NB4 (cell line): ENCODE results near the gene PIR.

Experiments used
- DNase-seq: peaks from one replicate; pipeline ENCODE4 v3.0.0; 2010; ENCODE audit warnings: low read depth
- H3K4me3 ChIP-seq: one replicate; pipeline ENCODE4 v1.5.1; 2011; ENCODE audit warnings: mild to moderate bottlenecking, low read depth, low read length, moderate library complexity
- CTCF ChIP-seq: IDR thresholded peaks from one replicate; pipeline ENCODE4 v1.5.1; 2012; ENCODE audit warnings: low read depth, low read length
- MYC ChIP-seq: IDR thresholded peaks from 2 replicates; pipeline ENCODE4 v1.6.1; 2011; ENCODE audit warnings: low read depth, low read length
- POLR2A ChIP-seq: IDR thresholded peaks from 2 replicates; pipeline ENCODE4 v1.6.1; 2011; ENCODE audit warnings: mild to moderate bottlenecking; ENCODE audit not compliant: insufficient read length; ENCODE audit errors: extremely low read depth
- TF ChIP-seq, protein P1 (sequence below): IDR thresholded peaks from 2 replicates; pipeline ENCODE4 v1.6.1; 2011; ENCODE audit warnings: low read depth, low read length

The PIR gene

DNA sequence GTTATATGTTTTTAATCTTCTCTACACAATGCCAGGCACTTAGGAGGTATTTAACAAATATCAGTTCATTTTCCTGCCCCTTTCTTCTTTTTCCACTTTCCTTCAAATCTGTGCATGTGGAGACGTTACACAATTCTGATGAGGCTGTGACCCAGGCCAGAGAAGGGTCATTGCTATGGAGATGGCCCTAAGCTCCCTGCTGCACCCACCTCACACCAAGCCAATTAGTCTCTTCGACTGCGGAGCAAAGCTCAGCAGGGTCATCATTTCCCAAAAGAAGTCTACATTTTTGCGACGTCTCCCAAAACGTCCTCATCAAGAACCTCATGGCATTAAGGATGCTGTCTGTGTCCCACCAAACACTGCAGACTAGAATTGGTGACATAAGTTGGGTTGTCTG lies 80.0 kb downstream of the PIR start:
- no peak for DNase-seq
- no peak overlapping the region for H3K4me3 ChIP-seq
- no peak for TF ChIP-seq MYC
- TF ChIP-seq, protein P1, sequence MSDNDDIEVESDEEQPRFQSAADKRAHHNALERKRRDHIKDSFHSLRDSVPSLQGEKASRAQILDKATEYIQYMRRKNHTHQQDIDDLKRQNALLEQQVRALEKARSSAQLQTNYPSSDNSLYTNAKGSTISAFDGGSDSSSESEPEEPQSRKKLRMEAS, result no peak
- no peak for TF ChIP-seq POLR2A
- no peak for TF ChIP-seq CTCF

DNA sequence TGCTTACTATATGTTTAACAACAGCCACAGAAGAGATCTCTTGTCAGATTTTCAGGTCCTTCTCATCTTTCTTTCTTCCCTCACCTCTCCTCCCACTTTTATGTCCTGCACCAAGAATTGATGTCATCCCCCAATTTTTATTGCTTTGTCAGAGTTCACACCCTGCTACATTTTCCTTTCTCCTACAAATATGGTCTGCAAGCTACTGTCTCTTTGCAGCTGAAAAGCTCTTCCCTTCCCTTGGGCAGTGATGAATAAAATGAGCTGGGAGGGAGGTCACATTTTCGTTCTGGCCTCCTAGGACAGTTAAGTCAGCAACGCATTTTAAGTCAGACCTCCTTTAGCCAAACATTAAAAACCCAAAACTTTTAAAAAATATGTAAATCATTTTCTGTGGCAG lies 82.2 kb downstream of the PIR start:
- no peak overlapping the region for H3K4me3 ChIP-seq
- no peak for TF ChIP-seq CTCF
- TF ChIP-seq MYC, result no peak
- TF ChIP-seq, protein P1, result no peak
- no peak for TF ChIP-seq POLR2A
- DNase-seq, result no peak

DNA sequence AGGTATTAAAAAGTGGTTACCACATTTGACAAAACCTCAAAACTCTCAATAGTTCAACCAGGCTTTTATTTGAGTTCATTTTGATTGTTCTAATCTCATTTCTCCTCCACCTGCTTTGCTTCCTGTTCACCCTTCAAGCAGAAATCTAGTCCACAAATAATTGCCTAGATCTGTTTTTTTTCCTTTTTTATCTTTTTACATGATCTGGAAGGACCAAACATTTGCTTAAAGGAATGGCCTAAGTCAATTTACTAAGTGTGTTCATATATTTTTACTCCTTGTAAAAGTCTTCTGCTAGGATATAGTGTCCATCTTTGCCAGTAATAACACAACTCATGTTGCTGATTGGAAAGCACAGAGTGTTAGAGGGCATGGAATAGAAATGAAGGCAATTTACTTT lies 82.7 kb downstream of the PIR start:
- DNase-seq, result no peak
- no peak for TF ChIP-seq POLR2A
- TF ChIP-seq, protein P1, result no peak
- TF ChIP-seq MYC, result no peak
- no peak for TF ChIP-seq CTCF
- no peak overlapping the region for H3K4me3 ChIP-seq

DNA sequence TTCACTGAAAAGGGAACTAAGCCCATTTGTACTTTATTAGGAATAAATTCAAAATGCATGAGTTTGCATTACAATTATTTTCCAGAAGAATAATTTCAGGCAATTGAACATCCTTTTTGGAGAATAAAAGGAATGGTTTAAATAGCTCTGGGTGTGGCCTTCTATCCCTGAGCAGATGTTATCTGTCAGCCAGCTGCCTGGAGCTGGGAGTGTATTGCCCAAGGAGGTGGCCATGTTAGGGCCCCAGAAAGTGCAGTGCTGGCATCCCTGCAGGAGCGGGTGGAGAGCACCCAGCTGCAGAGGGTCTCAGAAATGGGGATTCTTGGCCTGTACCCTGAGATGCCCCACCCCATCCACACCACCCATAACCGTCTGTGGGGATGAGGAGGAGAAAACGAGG lies 87.3 kb downstream of the PIR start:
- TF ChIP-seq CTCF, result no peak
- TF ChIP-seq POLR2A, result no peak
- TF ChIP-seq MYC, result no peak
- TF ChIP-seq, protein P1, result no peak
- no peak overlapping the region for H3K4me3 ChIP-seq
- DNase-seq, result no peak

DNA sequence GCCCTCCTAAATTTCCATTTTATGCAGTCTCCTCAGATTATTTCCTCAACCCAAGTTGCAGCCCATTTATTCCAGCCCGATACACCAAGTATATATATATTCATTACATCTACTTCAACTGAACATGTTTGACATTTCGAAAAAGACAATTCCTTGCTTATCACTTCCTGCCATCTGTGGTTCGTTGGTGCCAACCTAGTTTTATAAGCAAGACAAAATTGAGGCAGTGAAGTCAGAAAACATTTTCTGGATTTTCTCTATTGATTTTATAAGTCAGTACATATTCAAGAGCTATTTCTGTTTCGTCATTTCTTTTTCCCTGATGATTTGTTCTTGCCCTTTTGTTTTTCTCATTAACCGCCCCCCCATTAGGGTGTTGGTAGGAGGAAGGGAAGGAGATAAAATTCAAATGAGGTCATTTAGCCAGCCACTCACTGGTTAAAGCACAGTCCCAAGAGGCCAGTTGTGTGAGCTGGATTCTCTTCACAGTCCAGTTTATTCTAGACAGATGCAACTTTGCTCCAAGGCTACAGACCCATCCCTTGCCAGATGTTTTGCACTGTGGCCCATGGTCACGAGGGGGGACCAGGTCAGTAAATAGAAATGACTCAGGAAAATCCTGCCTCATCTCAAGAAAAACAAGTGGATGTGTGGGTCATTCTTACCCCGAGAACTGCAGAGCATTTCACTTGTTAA lies 88.6 kb downstream of the PIR start:
- peak; percentile 79 for DNase-seq
- peak overlapping the region; percentile 38 for H3K4me3 ChIP-seq
- no peak for TF ChIP-seq CTCF
- TF ChIP-seq, protein P1, result peak; percentile 28; the same call in 1 of the 2 replicates

DNA sequence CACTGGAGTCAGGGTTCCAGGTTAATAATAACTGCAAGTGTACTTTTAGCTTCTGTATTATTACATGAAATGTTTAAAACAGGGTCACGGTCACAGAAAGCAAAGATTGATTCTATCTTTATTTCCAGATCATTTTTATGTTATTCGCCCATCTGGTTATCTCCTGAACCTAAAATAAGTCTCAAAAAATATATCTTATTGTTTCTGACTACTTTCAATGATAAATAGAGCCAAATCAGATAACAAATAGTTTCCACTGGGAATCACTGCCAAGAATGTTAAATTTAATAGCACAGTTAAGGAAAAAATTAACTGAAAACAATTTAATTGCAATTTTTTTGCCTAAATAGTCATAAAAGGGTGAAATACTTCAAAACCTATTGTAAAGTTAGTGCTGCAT lies 91.8 kb downstream of the PIR start:
- TF ChIP-seq, protein P1, result no peak
- TF ChIP-seq CTCF (no peak), MYC (no peak), POLR2A (no peak)
- H3K4me3 ChIP-seq, result no peak overlapping the region
- DNase-seq, result no peak
